ENCODE results near the gene ATR.
A peak's percentile ranks its signal among the peaks of the same experiment; 100 is the strongest.
"Not testable (repeated sequence)": the region's sequence is repeated elsewhere in the genome, so short reads cannot be mapped to it uniquely, and the experiment has no call there.

The ATR gene

DNA sequence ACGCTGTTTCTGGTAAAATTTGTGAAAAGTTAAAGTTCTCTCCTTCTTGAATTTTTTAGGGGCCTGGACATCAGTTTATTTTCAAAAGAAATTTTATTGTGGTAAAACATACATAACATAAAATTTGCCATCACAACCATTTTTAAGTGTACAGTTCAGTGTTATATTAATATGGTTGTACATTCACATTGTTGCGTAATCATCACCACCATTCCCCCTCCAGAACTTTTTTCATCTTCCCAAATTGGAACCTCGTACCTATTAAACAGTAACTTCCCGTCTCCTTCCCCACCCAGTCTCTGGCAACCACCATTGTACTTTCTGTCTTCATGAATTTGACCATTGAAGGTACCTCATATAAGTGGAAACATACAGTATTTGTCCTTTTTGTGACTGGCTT lies 107.7 kb downstream of the ATR start:
- Histone ChIP-seq H3K9me3 (ENCODE audit: control insufficient read depth, insufficient read depth, low read length) (no peaks in the 10 kb centered on the region), H3K9ac (ENCODE audit: low read depth, low read length) (no peak overlapping the region), H3K36me3 (ENCODE audit: insufficient read depth, low read length) (no peaks in the 10 kb centered on the region), H3K4me1 (ENCODE audit: insufficient read depth, low read length) (no peaks in the 10 kb centered on the region)

DNA sequence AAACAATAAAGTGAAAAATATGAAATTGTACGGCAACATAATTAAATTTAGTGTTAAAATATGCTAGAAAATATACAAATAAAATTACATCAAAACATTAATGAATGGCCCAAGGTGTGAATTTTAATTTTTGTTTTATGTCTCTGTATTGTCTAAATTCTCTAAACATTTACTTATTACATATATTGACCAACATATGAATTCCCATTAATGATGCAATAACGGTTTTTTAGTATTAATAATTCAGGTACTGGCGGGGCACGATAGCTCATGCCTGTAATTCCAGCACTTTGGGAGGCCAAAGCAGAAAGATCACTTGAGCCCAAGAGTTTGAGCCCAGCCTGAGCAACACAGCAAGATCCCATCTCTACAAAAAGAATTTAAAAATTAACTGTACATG lies 110.1 kb downstream of the ATR start:
- Histone ChIP-seq H3K4me1 (ENCODE audit: insufficient read depth, low read length) (no peaks in the 10 kb centered on the region), H3K36me3 (ENCODE audit: insufficient read depth, low read length) (no peaks in the 10 kb centered on the region; the same call in 1 of the 2 replicates), H3K9ac (ENCODE audit: low read depth, low read length) (no peak overlapping the region), H3K9me3 (ENCODE audit: control insufficient read depth, insufficient read depth, low read length) (no peaks in the 10 kb centered on the region)

DNA sequence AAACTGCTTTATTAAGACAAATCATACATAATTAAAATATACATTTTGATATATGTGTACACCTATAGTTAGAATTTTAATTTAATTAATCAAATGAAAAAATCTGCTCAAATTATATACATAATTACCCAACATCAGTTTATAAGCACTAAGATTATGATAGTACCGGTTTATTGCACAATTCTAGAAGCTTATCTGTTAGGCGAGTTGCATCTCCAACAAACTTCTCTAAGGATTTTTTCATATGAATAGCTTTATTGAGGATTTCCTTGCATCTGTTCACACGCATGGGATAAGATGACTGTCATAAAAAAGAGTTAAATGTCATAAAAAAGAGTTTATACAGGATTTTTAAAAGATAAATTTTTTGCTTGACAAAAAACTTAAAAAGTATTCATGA lies 110.8 kb downstream of the ATR start:
- H3K36me3 ChIP-seq (ENCODE audit: insufficient read depth, low read length): no peaks in the 10 kb centered on the region; the same call in 1 of the 2 replicates
- H3K9me3 ChIP-seq (ENCODE audit: control insufficient read depth, insufficient read depth, low read length): no peaks in the 10 kb centered on the region
- no peaks in the 10 kb centered on the region for H3K4me1 ChIP-seq (ENCODE audit: insufficient read depth, low read length)
- H3K9ac ChIP-seq (ENCODE audit: low read depth, low read length): no peak overlapping the region

- Histone ChIP-seq H3K9ac (ENCODE audit: low read depth, low read length) (no peak overlapping the region), H3K36me3 (ENCODE audit: insufficient read depth, low read length) (no peaks in the 10 kb centered on the region; the same call in 1 of the 2 replicates), H3K9me3 (ENCODE audit: control insufficient read depth, insufficient read depth, low read length) (no peaks in the 10 kb centered on the region), H3K4me1 (ENCODE audit: insufficient read depth, low read length) (no peaks in the 10 kb centered on the region)
Observed at GRCh38 chr3:142460689-142461088, 117.8 kb downstream of the ATR start.

DNA sequence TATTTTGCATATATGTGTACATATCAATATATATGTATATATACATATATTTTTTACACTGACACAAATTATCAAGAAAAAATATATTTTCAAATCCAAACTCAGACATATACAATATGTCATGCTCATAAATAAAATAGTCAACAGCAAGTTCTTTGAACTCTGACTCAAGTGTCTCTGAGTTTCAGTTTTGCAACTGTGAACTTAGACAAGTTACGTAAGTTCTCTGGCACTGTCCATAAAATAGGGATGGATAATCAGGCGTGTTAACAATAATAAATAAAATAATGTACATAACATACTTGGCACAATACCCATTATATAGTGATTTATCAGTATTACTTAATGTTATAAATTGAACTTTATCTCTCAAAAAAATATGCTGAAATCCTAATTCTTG lies 118.6 kb downstream of the ATR start:
- H3K4me1 ChIP-seq (ENCODE audit: insufficient read depth, low read length): no peaks in the 10 kb centered on the region
- H3K9ac ChIP-seq (ENCODE audit: low read depth, low read length): no peak overlapping the region
- no peaks in the 10 kb centered on the region for H3K9me3 ChIP-seq (ENCODE audit: control insufficient read depth, insufficient read depth, low read length)
- no peaks in the 10 kb centered on the region; the same call in 1 of the 2 replicates for H3K36me3 ChIP-seq (ENCODE audit: insufficient read depth, low read length)

DNA sequence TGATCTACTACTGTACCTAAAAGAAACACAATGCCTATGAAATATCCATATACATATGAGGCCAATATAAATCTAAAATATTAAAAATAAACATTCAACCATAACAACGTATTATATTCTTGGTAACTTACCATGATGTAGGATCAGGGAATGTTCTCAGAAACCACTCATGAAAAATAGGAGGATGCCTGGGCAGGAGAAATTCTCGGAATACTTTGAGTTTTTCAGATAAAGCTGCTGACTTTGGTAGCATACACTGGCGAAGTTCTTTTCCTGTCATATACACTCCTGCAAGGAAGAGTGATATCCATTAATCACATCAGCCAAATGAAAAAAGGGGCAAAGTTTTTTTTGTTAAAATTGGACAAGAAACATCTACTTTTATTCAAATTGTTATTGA lies 119.4 kb downstream of the ATR start:
- H3K9me3 ChIP-seq (ENCODE audit: control insufficient read depth, insufficient read depth, low read length): no peaks in the 10 kb centered on the region
- no peaks in the 10 kb centered on the region for H3K4me1 ChIP-seq (ENCODE audit: insufficient read depth, low read length)
- H3K36me3 ChIP-seq (ENCODE audit: insufficient read depth, low read length): no peaks in the 10 kb centered on the region
- no peak overlapping the region for H3K9ac ChIP-seq (ENCODE audit: low read depth, low read length)

DNA sequence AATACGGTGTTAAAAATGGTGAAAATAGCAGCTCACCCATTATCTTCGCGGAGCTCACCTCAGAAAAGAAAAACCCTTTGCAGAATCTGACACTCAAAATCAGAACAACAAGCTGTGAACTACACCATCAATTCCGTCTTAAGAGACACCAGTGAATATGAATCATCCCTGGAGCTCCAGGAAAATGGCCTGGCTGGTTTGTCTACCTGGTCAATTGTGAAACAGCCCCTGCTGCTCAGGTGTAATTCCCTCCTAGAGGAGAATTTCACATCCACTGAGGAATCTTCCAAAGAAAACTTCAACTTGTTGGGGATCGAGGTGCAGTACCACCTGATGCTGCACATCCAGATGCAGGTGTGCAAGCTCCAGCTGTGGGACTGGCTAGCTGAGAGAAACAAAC lies 127.7 kb downstream of the ATR start:
- Histone ChIP-seq H3K9ac (ENCODE audit: low read depth, low read length) (no peak overlapping the region), H3K4me1 (ENCODE audit: insufficient read depth, low read length) (no peaks in the 10 kb centered on the region), H3K36me3 (ENCODE audit: insufficient read depth, low read length) (no peaks in the 10 kb centered on the region), H3K9me3 (ENCODE audit: control insufficient read depth, insufficient read depth, low read length) (no peaks in the 10 kb centered on the region)

DNA sequence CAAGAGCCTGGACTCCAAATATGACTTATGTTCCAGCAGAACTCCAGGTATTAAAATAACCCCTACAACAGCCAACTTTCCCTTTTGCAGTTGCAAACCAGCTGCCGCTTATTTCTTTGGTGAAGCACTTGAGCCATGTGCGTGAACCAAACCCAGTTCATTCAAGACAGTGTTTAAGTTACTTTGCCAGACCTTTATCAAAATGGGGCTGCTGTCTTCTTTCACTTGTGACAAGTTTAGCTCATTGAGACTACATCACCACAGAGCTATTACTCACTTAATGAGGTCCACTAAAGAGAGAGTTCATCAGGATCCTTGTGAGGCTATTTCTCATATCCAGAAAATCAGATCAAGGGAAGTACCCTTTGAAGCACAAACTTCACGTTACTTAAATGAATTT lies 128.3 kb downstream of the ATR start:
- H3K4me1 ChIP-seq (ENCODE audit: insufficient read depth, low read length): no peaks in the 10 kb centered on the region
- H3K9ac ChIP-seq (ENCODE audit: low read depth, low read length): no peak overlapping the region
- no peaks in the 10 kb centered on the region for H3K9me3 ChIP-seq (ENCODE audit: control insufficient read depth, insufficient read depth, low read length)
- H3K36me3 ChIP-seq (ENCODE audit: insufficient read depth, low read length): no peaks in the 10 kb centered on the region

- Histone ChIP-seq H3K9ac (ENCODE audit: low read depth, low read length) (peak within 1 kb of the TSS; percentile 95), H3K36me3 (ENCODE audit: insufficient read depth, low read length) (no peaks in the 10 kb centered on the region), H3K9me3 (ENCODE audit: control insufficient read depth, insufficient read depth, low read length) (no peaks in the 10 kb centered on the region), H3K4me1 (ENCODE audit: insufficient read depth, low read length) (no peaks in the 10 kb centered on the region)
Observed at GRCh38 chr3:142447852-142448823, 130.4 kb downstream of the ATR start, which contains the start of gene XRN1. Gene XRN1 (minus strand): TSS chr3:142448037. CDS start chr3:142447944, 93 bp downstream.

- no peaks in the 10 kb centered on the region for H3K9me3 ChIP-seq (ENCODE audit: control insufficient read depth, insufficient read depth, low read length)
- H3K9ac ChIP-seq (ENCODE audit: low read depth, low read length): peak overlapping the region; percentile 95
- H3K4me1 ChIP-seq (ENCODE audit: insufficient read depth, low read length): no peaks in the 10 kb centered on the region
- no peaks in the 10 kb centered on the region for H3K36me3 ChIP-seq (ENCODE audit: insufficient read depth, low read length)
Observed at GRCh38 chr3:142447301-142447851, 131.2 kb downstream of the ATR start.

DNA sequence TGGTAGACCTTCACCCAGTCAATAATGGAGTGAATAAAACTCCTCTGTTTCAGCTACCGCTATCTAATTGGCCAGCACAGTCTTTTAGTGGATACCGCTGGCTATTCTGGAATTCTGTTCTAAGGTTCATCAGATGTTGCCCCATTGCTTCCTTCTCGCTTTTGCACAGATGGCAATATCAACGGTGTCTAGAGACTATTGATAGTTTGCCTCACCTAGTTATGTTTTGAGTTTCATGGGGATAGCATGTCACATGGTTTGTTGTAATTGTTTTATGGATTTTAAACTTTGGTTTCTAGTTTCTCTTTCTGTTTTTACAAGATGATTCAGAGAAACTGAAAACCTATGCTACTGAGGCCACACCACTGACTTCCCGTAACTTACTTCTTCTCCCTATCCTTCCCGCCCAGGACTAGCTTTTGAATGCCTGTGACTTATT lies 132.7 kb downstream of the ATR start:
- Histone ChIP-seq H3K36me3 (ENCODE audit: insufficient read depth, low read length) (no peaks in the 10 kb centered on the region), H3K4me1 (ENCODE audit: insufficient read depth, low read length) (no peaks in the 10 kb centered on the region), H3K9me3 (ENCODE audit: control insufficient read depth, insufficient read depth, low read length) (no peaks in the 10 kb centered on the region), H3K9ac (ENCODE audit: low read depth, low read length) (no peak overlapping the region)

DNA sequence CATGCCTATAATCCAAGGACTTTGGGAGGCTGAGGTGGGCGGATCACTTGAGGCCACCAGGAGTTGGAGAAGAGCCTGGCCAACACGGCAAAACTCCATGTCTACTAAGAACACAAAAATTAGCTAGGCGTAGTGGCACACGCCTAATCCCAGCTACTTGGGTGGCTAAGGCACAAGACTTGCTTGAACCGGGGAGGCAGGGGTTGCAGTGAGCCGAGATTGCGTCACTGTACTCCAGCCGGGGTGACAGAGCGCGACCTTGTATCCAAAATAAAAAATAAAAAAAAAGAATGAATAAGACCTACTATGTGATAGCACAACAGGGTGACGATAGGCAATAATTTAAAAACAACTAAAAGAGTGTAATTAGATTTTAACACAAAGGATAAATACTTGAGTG lies 134.2 kb downstream of the ATR start:
- H3K4me1 ChIP-seq (ENCODE audit: insufficient read depth, low read length): no peaks in the 10 kb centered on the region
- no peaks in the 10 kb centered on the region for H3K36me3 ChIP-seq (ENCODE audit: insufficient read depth, low read length)
- H3K9ac ChIP-seq (ENCODE audit: low read depth, low read length): no peak overlapping the region

DNA sequence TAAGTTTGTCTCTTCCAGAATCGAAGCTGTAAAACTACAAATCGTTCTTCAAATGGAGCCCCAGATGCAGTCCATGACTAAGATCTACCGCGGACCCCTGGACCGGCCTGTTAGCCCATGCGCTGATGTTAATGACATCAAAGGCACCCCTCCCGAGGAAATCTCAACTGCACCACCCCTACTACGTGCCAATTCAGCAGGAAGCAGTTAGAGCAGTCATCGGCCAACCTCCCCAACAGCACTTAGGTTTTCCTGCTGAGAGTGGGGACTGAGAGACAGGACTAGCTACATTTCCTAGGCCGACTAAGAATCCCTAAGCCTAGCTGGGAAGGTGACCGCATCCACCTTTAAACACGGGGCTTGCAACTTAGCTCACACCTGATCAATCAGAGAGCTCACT lies 135.5 kb downstream of the ATR start:
- not testable (repeated sequence) for H3K4me1 ChIP-seq (ENCODE audit: insufficient read depth, low read length); H3K36me3 ChIP-seq (ENCODE audit: insufficient read depth, low read length); H3K9ac ChIP-seq (ENCODE audit: low read depth, low read length); H3K9me3 ChIP-seq (ENCODE audit: control insufficient read depth, insufficient read depth, low read length)

More for the DNA sequence above, 134.2 kb downstream of the ATR start:
- no peaks in the 10 kb centered on the region for H3K9me3 ChIP-seq (ENCODE audit: control insufficient read depth, insufficient read depth, low read length)

GRCh38 chr3:142439499-142440220 lies 138.9 kb downstream of the ATR start:
- H3K36me3 ChIP-seq (ENCODE audit: insufficient read depth, low read length); H3K9ac ChIP-seq (ENCODE audit: low read depth, low read length); H3K9me3 ChIP-seq (ENCODE audit: control insufficient read depth, insufficient read depth, low read length); H3K4me1 ChIP-seq (ENCODE audit: insufficient read depth, low read length): not testable (repeated sequence)
